GM18498 (cell line): ENCODE data around the gene DNAJB12.
"Not testable (repeated sequence)": the region's sequence is repeated elsewhere in the genome, so short reads cannot be mapped to it uniquely, and the experiment has no call there.

ENCODE experiments used
- ATAC-seq: cut with Tn5 transposase; IDR thresholded peaks from one replicate; pipeline ENCODE4 v1.9.1; 2021; ENCODE audit warnings: mild to moderate bottlenecking, moderate library complexity; ENCODE audit not compliant: unreplicated experiment

DNAJB12 gene

GRCh38 chr10:72353965-72354355, 759 bp downstream of the DNAJB12 start:
- no peak for ATAC-seq

GRCh38 chr10:72353028-72353964, 1.4 kb downstream of the DNAJB12 start:
- ATAC-seq: no peak

- no peak for ATAC-seq
These were observed 3.2 kb downstream of the DNAJB12 start for GRCh38 chr10:72351479-72351878.

GRCh38 chr10:72349438-72349837, 5.3 kb downstream of the DNAJB12 start:
- no peak for ATAC-seq

- no peak for ATAC-seq
These were observed 6.4 kb downstream of the DNAJB12 start for GRCh38 chr10:72348282-72348681.

GRCh38 chr10:72346117-72346516, 8.6 kb downstream of the DNAJB12 start:
- not testable (repeated sequence) for ATAC-seq

- ATAC-seq: no peak
These were observed 9.8 kb downstream of the DNAJB12 start for GRCh38 chr10:72344932-72345331.

GRCh38 chr10:72342911-72343310, 11.8 kb downstream of the DNAJB12 start:
- ATAC-seq: no peak

- ATAC-seq: peak; percentile 34
These were observed 14.0 kb downstream of the DNAJB12 start for GRCh38 chr10:72340510-72341261.

- no peak for ATAC-seq
These were observed 16.5 kb downstream of the DNAJB12 start for GRCh38 chr10:72338180-72338579.

GRCh38 chr10:72337722-72338121, 17.0 kb downstream of the DNAJB12 start:
- ATAC-seq: no peak

GRCh38 chr10:72337039-72337629, 17.6 kb downstream of the DNAJB12 start:
- no peak for ATAC-seq

- no peak for ATAC-seq
These were observed 18.3 kb downstream of the DNAJB12 start for GRCh38 chr10:72336259-72337038.

GRCh38 chr10:72335394-72336258, 19.1 kb downstream of the DNAJB12 start:
- peak; percentile 30 for ATAC-seq

- peak; percentile 43 for ATAC-seq
These were observed 19.8 kb downstream of the DNAJB12 start for GRCh38 chr10:72334825-72335393.

- no peak for ATAC-seq
These were observed 20.4 kb downstream of the DNAJB12 start for GRCh38 chr10:72334196-72334824.

- ATAC-seq: no peak
These were observed 21.4 kb downstream of the DNAJB12 start for GRCh38 chr10:72333112-72334015.
